Measurements from ENCODE around the gene PDCD4.
A peak's percentile ranks its signal among the peaks of the same experiment; 100 is the strongest.

PDCD4 gene

DNA sequence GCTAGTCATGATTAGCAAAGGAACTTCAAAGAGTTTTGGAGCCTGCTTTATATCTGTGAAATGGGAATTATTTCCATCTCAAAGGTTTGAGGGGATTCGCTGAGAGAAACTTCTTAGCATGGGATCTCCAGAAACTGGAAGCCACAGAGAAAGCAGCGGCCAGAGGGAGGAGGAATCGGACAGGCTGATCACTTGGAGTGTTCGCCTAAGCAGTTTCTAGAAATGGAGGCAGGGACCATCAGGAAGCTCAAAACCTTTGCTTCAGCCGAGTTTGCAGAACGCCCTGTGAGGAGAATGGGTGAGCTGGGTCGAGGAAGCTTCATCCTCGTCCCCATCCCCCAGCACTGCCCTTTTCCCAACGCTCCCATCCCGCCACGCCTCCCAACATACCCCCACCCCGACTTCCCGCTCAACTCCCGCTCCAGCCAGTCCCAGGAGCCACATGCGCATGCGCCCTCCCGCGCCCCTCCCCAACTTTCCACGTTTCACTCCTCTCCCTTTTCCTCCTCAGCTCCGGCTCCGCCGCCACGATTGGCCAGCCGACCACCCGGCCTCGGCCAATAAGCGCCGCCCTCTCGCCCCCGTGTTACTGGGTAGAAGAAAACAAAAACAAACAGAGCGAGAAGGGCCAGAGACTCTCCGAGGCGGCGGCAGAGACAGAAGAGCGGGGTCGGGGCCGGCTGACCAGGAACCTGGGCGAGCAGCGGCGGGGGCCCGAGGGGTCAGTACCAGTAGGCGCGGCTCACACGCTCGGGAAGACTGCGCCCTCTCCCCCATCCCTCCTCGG is at the start of gene PDCD4:
Gene PDCD4, plus strand, starts transcription at position 631 of the 787 bp plus-strand sequence. CDS start 4,100 bp downstream, outside the sequence.
- DNase-seq (ENCODE audit: low read depth): peak; percentile 87
- TF ChIP-seq, protein P1, sequence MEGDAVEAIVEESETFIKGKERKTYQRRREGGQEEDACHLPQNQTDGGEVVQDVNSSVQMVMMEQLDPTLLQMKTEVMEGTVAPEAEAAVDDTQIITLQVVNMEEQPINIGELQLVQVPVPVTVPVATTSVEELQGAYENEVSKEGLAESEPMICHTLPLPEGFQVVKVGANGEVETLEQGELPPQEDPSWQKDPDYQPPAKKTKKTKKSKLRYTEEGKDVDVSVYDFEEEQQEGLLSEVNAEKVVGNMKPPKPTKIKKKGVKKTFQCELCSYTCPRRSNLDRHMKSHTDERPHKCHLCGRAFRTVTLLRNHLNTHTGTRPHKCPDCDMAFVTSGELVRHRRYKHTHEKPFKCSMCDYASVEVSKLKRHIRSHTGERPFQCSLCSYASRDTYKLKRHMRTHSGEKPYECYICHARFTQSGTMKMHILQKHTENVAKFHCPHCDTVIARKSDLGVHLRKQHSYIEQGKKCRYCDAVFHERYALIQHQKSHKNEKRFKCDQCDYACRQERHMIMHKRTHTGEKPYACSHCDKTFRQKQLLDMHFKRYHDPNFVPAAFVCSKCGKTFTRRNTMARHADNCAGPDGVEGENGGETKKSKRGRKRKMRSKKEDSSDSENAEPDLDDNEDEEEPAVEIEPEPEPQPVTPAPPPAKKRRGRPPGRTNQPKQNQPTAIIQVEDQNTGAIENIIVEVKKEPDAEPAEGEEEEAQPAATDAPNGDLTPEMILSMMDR (IDR thresholded peaks at IDR 0.05; ENCODE audit: control insufficient read depth, insufficient read depth, low read depth, low read length, missing control alignments): no peak

DNA sequence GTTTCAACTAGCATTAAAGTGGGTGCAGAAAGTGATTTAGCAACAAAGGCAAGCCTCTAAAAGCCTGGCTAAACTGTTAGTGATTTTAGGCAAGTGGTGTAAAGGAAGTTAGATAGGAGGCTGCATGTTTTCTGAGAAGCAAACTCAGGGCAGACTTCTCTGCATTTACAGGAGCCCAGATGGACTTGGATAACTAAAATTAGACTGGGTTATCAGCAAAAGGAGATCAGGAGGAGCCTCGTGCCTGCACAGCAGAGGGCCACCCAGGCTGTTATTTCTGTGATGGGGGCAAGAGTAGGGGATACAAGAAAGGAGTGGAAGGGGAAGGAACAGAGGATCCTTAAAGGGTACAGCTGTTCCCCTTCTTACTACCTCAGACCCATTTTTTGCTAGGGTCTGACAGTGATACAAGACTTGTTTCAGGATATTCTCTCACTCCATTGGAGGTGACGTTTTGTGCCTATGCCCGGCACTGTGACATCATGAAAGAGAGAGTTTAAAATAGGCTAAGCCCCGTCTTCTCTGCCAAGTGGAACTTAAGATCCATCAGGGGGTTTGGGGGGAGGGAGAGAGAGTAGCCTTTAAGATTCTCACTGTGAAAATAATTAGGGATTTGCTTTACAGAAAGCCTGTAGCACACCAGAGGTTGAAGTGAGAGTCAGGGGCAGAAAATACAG is 49.6 kb upstream of the PDCD4 start:
- H3K4me3 ChIP-seq (ENCODE audit: control insufficient read depth, low read depth, low read length): no peak overlapping the region
- no peak for DNase-seq (ENCODE audit: low read depth)
- TF ChIP-seq, protein P1 (IDR thresholded peaks at IDR 0.05; ENCODE audit: control insufficient read depth, insufficient read depth, low read depth, low read length, missing control alignments): no peak

More for the DNA sequence above, at the start of gene PDCD4:
- H3K4me3 ChIP-seq (ENCODE audit: control insufficient read depth, low read depth, low read length): peak within 1 kb of the TSS; percentile 86

DNA sequence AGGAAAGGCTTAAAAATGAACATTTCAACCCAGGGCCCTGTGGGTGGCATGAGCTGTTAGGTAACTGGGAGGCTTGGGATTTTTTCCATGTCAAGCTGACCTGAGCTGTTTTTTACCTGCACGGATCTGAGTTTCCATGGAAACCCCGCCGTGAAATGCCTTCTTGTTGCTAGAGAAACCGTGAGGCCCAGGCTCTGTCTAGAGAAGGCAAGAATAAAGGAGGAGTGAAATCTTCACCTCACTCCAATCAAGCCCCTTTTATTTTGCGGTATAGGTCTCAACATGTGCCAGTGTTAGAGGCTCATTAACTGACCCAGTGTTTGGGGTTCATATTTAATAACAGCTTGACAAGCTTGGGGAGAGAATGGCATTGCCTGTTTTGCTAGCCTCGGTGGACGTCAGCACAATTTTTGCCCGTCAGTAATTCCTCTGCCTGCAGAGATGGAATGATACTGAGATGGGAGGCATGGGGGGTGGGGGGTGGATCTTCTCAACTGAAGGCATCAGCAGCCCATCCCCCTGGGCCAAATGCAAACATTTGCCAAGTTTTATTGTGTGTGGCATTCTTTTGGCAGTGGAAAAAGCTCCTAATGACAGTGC is 48.9 kb upstream of the PDCD4 start:
- TF ChIP-seq, protein P1 (IDR thresholded peaks at IDR 0.05; ENCODE audit: control insufficient read depth, insufficient read depth, low read depth, low read length, missing control alignments): no peak
- H3K4me3 ChIP-seq (ENCODE audit: control insufficient read depth, low read depth, low read length): no peak overlapping the region
- no peak for DNase-seq (ENCODE audit: low read depth)

DNA sequence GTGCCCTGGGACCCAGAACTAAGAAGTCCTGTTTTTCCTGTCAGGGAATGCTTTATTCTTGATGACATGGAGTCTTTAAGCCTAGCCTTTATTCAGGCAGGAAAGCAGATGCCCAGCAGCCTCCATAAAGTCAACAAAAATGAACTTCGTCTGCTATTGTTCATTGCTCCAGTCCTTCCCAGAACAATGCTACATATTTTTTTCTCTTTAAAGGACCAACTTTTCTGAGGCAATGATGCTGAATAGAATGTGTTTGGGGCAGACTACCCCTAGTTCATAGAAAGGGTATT is 47.6 kb upstream of the PDCD4 start:
- TF ChIP-seq, protein P1 (IDR thresholded peaks at IDR 0.05; ENCODE audit: control insufficient read depth, insufficient read depth, low read depth, low read length, missing control alignments): no peak
- no peak for DNase-seq (ENCODE audit: low read depth)
- H3K4me3 ChIP-seq (ENCODE audit: control insufficient read depth, low read depth, low read length): no peak overlapping the region

DNA sequence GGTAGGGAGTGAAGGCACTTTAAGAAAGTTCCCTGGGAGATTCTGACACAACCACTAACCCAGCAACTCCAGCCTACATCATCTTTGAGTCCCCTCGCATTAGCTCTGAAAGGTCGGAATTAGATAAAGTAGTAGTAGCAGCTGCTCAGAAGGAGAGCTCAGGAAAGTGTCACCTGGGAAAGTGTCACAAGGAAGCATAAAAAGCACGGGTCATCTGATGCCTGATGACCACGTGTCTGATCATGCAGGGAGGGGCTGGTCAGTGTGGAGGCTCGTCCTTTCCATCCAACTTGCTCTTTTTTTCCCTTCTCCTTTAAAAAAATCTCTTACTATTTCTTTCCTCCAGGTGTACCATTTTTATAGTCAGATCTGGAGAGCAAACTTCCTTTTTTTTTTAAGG is 47.1 kb upstream of the PDCD4 start:
- DNase-seq (ENCODE audit: low read depth): no peak
- H3K4me3 ChIP-seq (ENCODE audit: control insufficient read depth, low read depth, low read length): no peak overlapping the region
- TF ChIP-seq, protein P1 (IDR thresholded peaks at IDR 0.05; ENCODE audit: control insufficient read depth, insufficient read depth, low read depth, low read length, missing control alignments): no peak

DNA sequence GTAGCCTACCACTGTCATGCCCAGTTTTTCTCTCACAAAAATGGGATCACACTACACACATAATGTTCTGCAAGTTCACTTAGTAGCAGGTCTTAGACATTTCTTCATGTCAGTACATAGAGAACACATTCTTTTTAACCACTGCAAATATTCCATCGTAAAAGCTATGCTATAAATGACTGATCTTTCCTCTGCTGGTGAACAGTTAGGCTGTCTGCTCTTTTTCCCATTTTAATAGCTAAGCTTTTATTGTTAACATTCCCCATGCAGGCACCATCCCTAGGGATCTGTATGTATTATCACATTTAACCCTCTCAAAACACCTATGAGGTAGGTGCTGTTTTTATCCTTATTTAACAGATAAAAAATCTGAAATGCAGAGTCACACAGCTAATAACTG is 46.2 kb upstream of the PDCD4 start:
- no peak for DNase-seq (ENCODE audit: low read depth)
- TF ChIP-seq, protein P1 (IDR thresholded peaks at IDR 0.05; ENCODE audit: control insufficient read depth, insufficient read depth, low read depth, low read length, missing control alignments): no peak
- H3K4me3 ChIP-seq (ENCODE audit: control insufficient read depth, low read depth, low read length): no peak overlapping the region

Data from AG09309 (cell line).